Neural cell (in vitro differentiated cells): Measurements from ENCODE around the gene SOBP.
"Not testable (repeated sequence)": the region's sequence is repeated elsewhere in the genome, so short reads cannot be mapped to it uniquely, and the experiment has no call there.

Experiments
- CTCF ChIP-seq: fragments of 450-650 bp; IDR thresholded peaks from 2 replicates; pipeline ENCODE4 v1.5.1; 2014; ENCODE audit warnings: antibody characterized with exemption, mild to moderate bottlenecking, moderate library complexity; ENCODE audit not compliant: poor library complexity, severe bottlenecking
- EP300 ChIP-seq: fragments of 450-650 bp; conservative IDR thresholded peaks from 2 replicates; pipeline ENCODE4 v1.6.1; 2014; ENCODE audit warnings: antibody characterized with exemption, mild to moderate bottlenecking, moderate library complexity; ENCODE audit not compliant: poor library complexity, severe bottlenecking
- EZH2 ChIP-seq: fragments of 200-600, 300-800 bp; shearing (Covaris generic), sonication (generic); IDR thresholded peaks from 2 replicates; pipeline ENCODE4 v1.6.1; 2014; ENCODE audit warnings: antibody characterized with exemption, low read length, borderline replicate concordance, mild to moderate bottlenecking; ENCODE audit not compliant: insufficient read depth, poor library complexity, severe bottlenecking
- MXI1 ChIP-seq: fragments of 450-650 bp; conservative IDR thresholded peaks from 2 replicates; pipeline ENCODE4 v1.6.1; 2014; ENCODE audit warnings: antibody characterized with exemption, mild to moderate bottlenecking; ENCODE audit not compliant: poor library complexity, severe bottlenecking
- POLR2AphosphoS5 ChIP-seq: IDR thresholded peaks from 2 replicates; pipeline ENCODE4 v1.6.1; 2012
- RAD21 ChIP-seq: fragments of 450-650 bp; conservative IDR thresholded peaks from 2 replicates; pipeline ENCODE4 v1.6.1; 2014; ENCODE audit warnings: antibody characterized with exemption, mild to moderate bottlenecking, moderate library complexity
- REST ChIP-seq: IDR thresholded peaks from 2 replicates; pipeline ENCODE4 v1.6.1; 2012; ENCODE audit warnings: borderline replicate concordance
- SMC3 ChIP-seq: fragments of 450-650 bp; conservative IDR thresholded peaks from 2 replicates; pipeline ENCODE4 v1.6.1; 2014; ENCODE audit warnings: antibody characterized with exemption, mild to moderate bottlenecking, moderate library complexity; ENCODE audit not compliant: poor library complexity
- TAF1 ChIP-seq: IDR thresholded peaks from 2 replicates; pipeline ENCODE4 v1.6.1; 2012; ENCODE audit warnings: low read depth

- not testable (repeated sequence) for TF ChIP-seq CTCF, SMC3, EZH2, POLR2AphosphoS5, MXI1, RAD21, REST, TAF1, EP300
Observed at GRCh38 chr6:107519224-107519623, 29.3 kb downstream of the SOBP start.
